HG02798 (cell line): ENCODE data around the gene USF3.
"Not testable (repeated sequence)": the region's sequence is repeated elsewhere in the genome, so short reads cannot be mapped to it uniquely, and the experiment has no call there.

Experiments used
- ATAC-seq: cut with Tn5 transposase; IDR thresholded peaks from one replicate; pipeline ENCODE4 v1.9.1; 2021; ENCODE audit warnings: mild to moderate bottlenecking; ENCODE audit not compliant: unreplicated experiment, poor library complexity

USF3 gene

GRCh38 chr3:113659996-113660395 lies 36.4 kb downstream of the USF3 start:
- no peak for ATAC-seq

GRCh38 chr3:113659101-113659541 lies 37.3 kb downstream of the USF3 start:
- ATAC-seq: no peak

- no peak for ATAC-seq
Observed at GRCh38 chr3:113658107-113658506, 38.3 kb downstream of the USF3 start.

DNA sequence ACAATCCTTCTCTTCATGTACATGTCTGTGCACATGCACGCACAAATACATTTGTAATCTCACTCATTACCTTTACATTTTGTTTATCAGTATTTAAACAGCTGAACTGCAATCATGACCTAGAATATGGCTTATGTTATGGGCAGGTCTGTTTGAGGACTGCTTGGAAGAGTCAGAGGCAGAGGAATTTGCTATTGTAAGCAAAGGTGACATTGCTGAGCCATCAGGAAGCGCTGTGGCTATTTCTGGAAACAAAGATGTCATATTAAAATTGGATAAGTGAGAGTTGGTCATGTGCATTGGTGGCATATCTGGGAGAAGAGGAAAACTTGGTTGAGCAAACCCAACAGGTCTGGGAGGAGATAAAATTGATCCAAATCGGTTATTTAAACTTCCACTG lies 41.6 kb downstream of the USF3 start:
- ATAC-seq: no peak

GRCh38 chr3:113654310-113654709 lies 42.1 kb downstream of the USF3 start:
- no peak for ATAC-seq

DNA sequence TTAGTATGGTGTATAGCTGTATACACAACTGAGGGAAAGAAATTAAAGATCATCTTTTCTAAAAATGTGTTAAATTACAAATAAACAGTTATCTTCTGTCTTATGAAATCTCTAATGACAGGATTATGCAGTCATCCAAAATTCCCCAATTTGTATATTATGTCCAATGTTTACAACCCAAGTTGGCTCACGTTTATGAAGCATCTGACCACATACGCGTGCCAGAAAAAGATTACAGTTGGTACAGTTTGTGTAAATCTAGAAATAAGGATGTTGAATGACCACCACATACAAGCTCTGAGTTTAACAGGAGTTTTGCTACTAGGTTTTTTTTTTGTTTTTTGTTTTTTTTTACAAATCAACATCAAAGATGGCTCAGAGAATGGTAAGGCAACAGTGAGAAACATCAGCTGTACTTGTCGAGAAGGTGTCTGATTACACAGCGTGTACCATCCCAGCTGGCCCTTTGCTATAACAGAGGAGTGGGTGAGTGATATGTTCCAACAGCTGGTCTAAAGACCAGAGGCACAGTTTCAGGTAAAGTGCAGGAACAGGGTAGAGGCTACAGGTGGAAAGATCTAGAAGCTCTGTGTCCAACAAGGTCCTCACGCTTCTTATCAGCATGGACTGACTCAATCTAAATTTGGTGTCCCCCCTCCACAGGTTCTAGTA lies 47.1 kb downstream of the USF3 start:
- no peak for ATAC-seq

- ATAC-seq: no peak
Observed at GRCh38 chr3:113648524-113648923, 47.9 kb downstream of the USF3 start.

- ATAC-seq: no peak
Observed at GRCh38 chr3:113643583-113643982, 52.9 kb downstream of the USF3 start.

DNA sequence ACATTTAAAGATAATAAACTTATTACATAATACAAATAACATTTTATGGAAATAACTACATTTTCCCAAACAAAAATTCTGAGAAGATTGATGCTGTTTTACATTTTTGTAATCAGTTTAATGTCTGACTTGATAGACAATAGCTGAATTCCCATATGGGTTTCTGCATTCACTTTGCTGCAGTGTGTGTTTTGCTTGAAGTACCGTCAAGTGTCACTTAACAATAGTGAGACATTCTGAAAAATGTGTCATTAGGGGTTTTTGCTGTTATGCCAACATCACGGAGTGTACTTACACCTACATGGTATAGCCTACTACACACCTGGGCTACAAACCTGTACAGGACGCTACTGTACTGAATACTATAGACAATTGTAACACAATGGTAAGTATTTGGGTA lies 57.5 kb downstream of the USF3 start:
- no peak for ATAC-seq

DNA sequence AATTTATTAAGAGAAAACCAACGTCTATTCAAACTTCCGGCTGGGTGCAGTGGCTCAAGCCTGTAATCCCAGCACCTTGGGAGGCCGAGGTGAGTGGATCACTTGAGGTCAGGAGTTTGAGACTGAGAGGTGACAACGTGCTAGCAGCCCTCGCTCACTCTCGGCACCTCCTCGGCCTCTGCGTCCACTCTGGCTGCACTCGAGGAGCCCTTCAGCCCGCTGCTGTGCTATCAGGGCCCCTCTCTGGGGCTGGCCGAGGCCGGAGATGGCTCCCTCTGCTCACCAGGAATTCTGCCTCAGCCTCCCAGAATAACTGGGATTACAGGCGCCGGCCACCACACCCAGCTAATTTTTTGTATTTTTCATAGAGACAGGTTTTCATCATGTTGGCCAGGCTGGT lies 58.7 kb downstream of the USF3 start:
- no peak for ATAC-seq

DNA sequence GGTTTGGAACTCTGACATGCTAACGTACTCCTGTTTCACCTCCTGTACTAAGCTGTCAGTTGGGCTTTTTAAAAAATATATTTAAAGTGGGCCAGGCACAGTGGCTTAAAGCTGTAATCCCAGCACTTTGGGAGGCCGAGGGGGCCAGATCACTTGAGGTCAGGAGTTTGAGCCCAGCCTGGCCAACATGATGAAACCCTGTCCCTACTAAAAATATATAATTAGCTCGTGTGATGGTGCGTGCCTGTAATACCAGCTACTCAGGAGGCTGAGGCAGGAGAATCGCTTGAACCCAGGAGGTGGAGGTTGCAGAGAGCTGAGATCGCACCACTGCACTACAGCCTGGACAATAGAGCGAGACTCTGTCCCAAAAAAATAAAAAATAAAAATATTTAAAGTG lies 60.4 kb downstream of the USF3 start:
- not testable (repeated sequence) for ATAC-seq

DNA sequence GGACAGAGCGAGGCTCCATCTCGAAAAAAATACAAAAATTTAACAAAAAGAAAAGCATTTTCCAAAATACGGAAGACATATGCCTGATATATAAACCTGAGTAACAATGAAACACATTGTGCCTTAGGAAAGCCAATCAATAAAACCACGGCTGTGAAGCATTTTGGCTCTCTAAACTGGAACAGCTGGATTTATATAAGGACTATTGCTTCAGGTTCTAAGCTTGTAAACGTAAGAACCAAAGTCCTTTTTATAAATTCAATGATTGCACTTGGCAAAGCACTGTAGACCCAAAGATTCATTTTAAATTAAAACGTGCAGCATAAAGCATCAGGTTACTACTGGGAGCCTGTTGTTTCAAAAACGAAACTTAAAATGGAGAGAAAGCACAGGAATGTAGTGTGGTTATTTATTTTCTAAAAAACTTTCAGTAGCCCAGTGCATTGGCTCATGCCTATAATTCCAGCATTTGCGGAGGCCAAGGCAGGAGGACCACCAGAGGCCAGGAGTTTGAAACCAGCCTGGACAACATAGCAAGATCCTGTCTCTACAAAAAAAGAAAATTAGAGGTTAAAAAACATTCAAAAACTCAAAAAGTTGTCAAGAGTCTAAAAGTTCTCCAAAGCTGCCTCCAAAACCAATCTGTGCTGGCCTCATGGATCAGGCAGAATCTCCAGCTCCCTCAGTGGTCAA lies 61.5 kb downstream of the USF3 start:
- no peak for ATAC-seq

- ATAC-seq: no peak
Observed at GRCh38 chr3:113631573-113631972, 64.9 kb downstream of the USF3 start.

DNA sequence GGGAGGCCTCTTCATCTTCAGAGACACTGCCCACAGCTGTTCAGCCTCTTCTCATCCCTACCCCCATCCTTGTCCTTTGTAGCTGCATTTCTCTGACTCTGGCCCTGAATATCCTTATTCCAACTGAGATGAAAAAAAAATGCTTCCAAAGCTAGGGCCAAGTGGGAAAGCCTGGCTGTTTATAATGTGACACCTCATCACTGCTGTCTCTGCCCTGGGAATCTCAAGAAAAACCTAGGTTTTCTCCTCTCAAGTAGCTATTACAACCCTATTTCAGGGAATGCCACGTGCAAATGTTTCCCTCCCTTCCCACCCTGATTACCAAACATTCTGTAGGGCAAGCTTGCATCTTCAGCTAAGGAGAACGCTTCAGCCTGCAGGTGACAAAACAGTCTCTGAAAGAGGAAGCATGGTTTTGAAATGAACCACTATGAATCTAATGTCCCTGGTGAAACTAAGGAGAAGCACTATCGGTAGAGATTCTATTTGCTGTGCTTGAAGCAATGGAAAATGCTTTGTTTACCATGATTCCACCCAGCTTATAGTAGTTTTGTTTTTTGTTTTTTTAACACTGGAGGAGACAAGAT lies 65.4 kb downstream of the USF3 start:
- ATAC-seq: no peak

- ATAC-seq: no peak
Observed at GRCh38 chr3:113629584-113630421, 66.6 kb downstream of the USF3 start.

DNA sequence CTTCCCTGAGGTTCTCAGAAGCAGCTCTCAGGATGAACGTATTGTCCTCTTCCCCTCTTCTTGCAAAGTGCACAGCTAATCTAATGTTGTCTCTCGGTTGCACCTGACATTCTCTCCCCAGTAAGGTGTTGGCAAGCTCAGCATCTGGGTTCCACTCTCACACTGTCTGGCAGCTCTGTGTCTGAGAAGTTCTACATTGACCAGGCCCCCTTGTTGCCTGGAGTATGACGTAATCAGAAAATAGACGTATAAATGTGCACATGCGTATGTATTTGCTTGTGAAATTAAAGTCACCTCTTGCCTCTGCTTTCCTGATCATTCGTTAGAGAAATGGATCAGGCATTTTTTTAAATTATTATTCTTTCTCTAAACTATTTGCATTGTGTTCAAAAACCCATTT lies 67.7 kb downstream of the USF3 start:
- no peak for ATAC-seq

GRCh38 chr3:113628316-113628715 lies 68.1 kb downstream of the USF3 start:
- no peak for ATAC-seq

- ATAC-seq: peak; percentile 58
Observed at GRCh38 chr3:113626503-113627371, 69.7 kb downstream of the USF3 start.

DNA sequence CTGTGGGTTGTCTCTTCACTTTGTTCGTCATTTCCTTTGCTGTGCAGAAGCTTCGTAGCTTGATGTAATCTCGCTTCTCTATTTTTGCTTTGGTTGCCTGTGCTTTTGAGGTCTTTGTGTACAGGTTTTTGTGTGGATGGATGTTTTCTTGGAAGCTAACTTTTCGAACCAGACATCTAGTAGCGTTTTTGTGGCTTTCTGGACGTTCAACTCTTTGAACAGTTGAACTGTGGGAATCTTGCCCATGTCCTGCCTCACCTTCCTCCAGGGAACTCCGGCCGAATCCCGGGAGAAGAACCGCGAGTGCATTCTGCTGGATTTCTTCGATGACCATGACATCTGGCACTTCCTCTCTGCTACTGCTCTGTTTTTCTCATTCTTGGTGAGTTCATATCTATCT lies 70.6 kb downstream of the USF3 start:
- no peak for ATAC-seq

DNA sequence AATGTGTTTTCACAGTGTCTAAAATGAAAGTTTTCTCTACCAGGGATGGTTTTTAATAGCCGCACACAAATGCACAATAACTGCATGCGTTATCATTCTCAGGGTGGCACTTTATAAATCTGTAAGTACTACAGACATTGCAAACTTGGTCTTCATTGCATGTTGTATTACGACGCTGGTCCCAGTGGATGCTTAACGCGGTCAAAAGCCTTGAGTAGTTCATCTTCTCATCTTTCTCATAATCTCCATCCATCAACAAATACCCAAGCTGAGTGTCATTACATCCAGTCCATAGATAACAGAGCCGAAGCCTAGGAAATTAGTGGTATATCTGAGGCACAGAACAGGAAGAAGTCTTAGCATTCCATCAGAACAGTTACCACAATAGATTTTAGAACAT lies 72.6 kb downstream of the USF3 start:
- ATAC-seq: no peak
